Measurements from ENCODE around the gene CHST13. TPM values are rescaled to one million over a fixed set of nuclear protein-coding genes. Genes with fewer than 3 reads are reported as not detected.

CHST13 gene
- total and polyA plus RNA-seq, 2 donors (not counting 3 experiments of a cell fraction or from before 2014, with no cell fraction given), result 0.04 TPM; not detected in 1

- Histone ChIP-seq H2AFZ (ENCODE audit: low read depth, low read length) (no peak overlapping the region), H3K27me3 (ENCODE audit: control insufficient read depth in 2 of 2, insufficient read depth in 2 of 2, low read length in 2 of 2) (peaks cover 13 to 17% of the 10 kb centered on the region in 2 experiments), H3K79me2 (ENCODE audit: control insufficient read depth, insufficient read depth, low read length) (no peaks in the 10 kb centered on the region), H3K36me3 (ENCODE audit: control insufficient read depth in 2 of 2, extremely low read depth in 1 of 2, insufficient read depth in 2 of 2, low read length in 2 of 2) (no peaks in the 10 kb centered on the region), H3K9me1 (replicated peaks; ENCODE audit: control insufficient read depth, extremely low read depth, insufficient read depth, low read length) (no peaks in the 10 kb centered on the region), H3K9ac (replicated peaks; ENCODE audit: extremely low read depth, insufficient read depth, low read length) (no peak overlapping the region), H3K4me2 (ENCODE audit: insufficient read depth, low read length) (no peak overlapping the region), H3K4me1 (ENCODE audit: control insufficient read depth, extremely low read depth, insufficient read depth, low read length) (no peaks in the 10 kb centered on the region), H3K4me3 (replicated peaks in 1 of 3; ENCODE audit: insufficient read depth in 1 of 3, low read depth in 1 of 3, low read length in 3 of 3) (no peak overlapping the region), H3K27ac (ENCODE audit: insufficient read depth, low read depth, low read length) (no peak overlapping the region), H4K20me1 (replicated peaks; ENCODE audit: control insufficient read depth, extremely low read depth, insufficient read depth, low read length) (no peaks in the 10 kb centered on the region), H3K9me3 (replicated peaks; ENCODE audit: control insufficient read depth, insufficient read depth, low read length) (no peaks in the 10 kb centered on the region)
- no peak for FAIRE-seq
- intact Hi-C loops (cut with micrococcal nuclease) (loop anchor here (10.0 kb wide), 1 partner anchor 480 kb away; no protein-coding TSS in a partner anchor), dilution Hi-C loops (cut with MboI; ENCODE audit: extremely low pct_ligation_motif_present, low sequenced_read_pairs) (no loop called here)
- TF ChIP-seq GATA2 (IDR thresholded peaks at IDR 0.05; ENCODE audit: insufficient read depth, insufficient read length, low read depth, low read length), result no peak
- no peak for TF ChIP-seq CTCF (IDR thresholded peaks at IDR 0.05; ENCODE audit: extremely low read depth in 1 of 2, insufficient read depth in 1 of 2, low read depth in 1 of 2, low read length in 2 of 2)
- no peak for TF ChIP-seq MYC (IDR thresholded peaks at IDR 0.05; ENCODE audit: low read depth, low read length)
- TF ChIP-seq MAX (IDR thresholded peaks at IDR 0.05; ENCODE audit: insufficient read depth, insufficient read length), result no peak
- TF ChIP-seq POLR2AphosphoS5 (IDR thresholded peaks at IDR 0.05; ENCODE audit: insufficient read depth, low read depth, low read length), result no peak
- TF ChIP-seq JUN (IDR thresholded peaks at IDR 0.05; ENCODE audit: borderline replicate concordance, insufficient read depth, insufficient read length, low read depth), result no peak
- no peak for TF ChIP-seq EZH2 (IDR thresholded peaks at IDR 0.05; ENCODE audit: borderline replicate concordance, low read depth, low read length, severe bottlenecking)
- TF ChIP-seq POLR2A (IDR thresholded peaks at IDR 0.05; ENCODE audit: low read depth, low read length), result no peak
- no peak for TF ChIP-seq FOS (IDR thresholded peaks at IDR 0.05; ENCODE audit: borderline replicate concordance, insufficient read depth, low read length)
- POLR2A ChIA-PET, result no interaction called here
- DNase-seq (ENCODE audit: low read depth, low spot score), result no peak
- no TSS peak for BruUV-seq (replicated peaks)
- CTCF ChIA-PET, result no interaction called here
These were observed 1.3 kb downstream of the CHST13 start for GRCh38 chr3:126525091-126525852.

Data from endothelial cell of umbilical vein (primary cell).